Cardiac ventricle fibroblast (primary cell): ENCODE measurements around the gene MOB3B. TPM values are rescaled to one million over a fixed set of nuclear protein-coding genes. Genes with fewer than 3 reads are reported as not detected.

Source experiments
- total RNA-seq: library from RNA; depleted of rRNA; stranded (reverse); fragments of >200 nt; gene quantifications from 2 replicates; pipeline ENCODE4 v1.2.3, GENCODE V29; 2015

MOB3B gene
- 0.06 and 0.15 TPM in 2 replicates for total RNA-seq

DNA sequence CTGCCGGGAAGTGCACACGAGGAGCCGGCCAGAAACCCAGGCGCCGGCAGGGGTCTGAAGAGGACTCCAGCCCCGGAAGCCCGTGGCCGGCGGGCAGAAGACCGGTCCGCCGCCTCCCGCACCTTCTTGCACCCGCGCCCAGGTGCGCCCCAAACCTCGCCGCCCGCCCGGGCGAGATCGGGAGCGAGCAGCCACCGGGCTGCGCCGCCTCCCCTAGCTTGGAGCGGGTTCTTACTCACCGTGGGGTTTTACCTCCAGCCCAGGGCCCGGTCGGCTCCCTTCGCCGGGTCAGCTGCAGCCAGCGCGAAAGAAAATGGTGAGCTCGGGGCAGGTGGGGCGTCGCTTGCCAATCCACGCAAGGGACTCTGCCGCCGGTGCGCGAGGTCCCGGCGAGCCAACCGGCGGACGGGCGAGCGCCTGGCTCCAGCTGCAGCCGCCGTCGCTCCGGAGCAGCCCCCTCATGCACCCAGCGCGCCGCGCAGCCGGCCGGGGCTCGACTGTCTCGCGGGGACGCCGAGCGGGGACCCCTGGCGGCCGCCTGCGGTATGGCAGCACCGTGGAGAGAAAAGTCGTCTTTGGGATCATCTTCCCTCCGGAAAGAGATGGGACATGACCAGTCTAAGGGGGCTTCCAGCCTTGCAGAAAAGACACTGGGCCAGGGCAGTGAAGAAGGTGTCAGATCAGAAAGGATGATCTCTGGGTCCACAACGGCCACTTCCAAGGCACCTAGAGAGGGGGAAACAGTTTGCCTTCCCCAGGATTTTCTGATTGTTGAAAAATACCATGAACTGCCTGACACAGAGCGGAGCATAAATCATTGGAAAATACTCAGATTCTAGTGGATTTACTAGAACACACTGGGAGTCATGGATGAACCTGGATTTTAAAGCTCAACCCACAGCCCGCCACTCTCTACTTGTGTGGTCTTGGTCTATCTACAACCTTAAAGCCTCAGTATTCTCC lies at the start of gene MOB3B:
Gene MOB3B, minus strand, starts transcription at position 499 of the 963 bp plus-strand sequence. CDS start 74,264 bp downstream, outside the sequence.

DNA sequence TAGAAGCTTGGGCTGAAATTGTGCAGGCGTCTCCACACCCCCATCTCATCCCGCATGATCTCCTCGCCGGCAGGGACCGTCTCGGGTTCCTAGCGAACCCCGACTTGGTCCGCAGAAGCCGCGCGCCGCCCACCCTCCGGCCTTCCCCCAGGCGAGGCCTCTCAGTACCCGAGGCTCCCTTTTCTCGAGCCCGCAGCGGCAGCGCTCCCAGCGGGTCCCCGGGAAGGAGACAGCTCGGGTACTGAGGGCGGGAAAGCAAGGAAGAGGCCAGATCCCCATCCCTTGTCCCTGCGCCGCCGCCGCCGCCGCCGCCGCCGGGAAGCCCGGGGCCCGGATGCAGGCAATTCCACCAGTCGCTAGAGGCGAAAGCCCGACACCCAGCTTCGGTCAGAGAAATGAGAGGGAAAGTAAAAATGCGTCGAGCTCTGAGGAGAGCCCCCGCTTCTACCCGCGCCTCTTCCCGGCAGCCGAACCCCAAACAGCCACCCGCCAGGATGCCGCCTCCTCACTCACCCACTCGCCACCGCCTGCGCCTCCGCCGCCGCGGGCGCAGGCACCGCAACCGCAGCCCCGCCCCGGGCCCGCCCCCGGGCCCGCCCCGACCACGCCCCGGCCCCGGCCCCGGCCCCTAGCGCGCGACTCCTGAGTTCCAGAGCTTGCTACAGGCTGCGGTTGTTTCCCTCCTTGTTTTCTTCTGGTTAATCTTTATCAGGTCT lies 43.5 kb upstream of the MOB3B start, which contains the start of gene C9orf72:
Gene C9orf72, minus strand, starts transcription at position 564 of the 716 bp plus-strand sequence. CDS start 6,361 bp downstream, outside the sequence.

DNA sequence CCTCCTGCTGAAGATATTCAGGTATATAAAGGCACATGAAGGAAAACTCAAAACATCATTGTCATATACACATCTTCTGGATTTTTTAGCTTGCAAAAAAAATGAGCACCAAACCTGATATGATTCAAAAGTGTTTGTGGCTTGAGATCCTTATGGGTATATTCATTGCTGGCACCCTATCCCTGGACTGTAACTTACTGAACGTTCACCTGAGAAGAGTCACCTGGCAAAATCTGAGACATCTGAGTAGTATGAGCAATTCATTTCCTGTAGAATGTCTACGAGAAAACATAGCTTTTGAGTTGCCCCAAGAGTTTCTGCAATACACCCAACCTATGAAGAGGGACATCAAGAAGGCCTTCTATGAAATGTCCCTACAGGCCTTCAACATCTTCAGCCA lies 5.4 kb downstream of the MOB3B start, which contains the start of gene IFNK:
Gene IFNK, plus strand, starts transcription at position 55 of the 400 bp plus-strand sequence. Its CDS starts 47 bp downstream, at position 102.

DNA sequence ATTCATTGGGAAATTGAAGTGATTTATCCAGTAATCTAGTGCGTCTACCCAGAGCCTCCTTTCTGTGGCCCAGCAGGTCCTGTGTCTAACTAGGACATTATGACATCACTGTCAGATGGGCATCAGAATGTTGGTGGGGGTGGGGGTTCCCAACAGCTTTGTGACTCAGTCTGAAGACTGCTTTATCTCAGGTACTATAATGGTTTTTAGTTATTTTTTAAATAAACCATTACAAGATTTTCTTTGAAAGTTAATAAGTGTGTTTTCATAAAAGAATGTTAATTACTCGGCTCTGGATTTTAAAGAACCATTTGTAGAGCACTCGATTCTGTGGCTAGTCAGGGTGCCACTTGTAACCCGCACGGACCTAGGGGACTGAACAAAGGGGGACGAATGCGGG lies 232.6 kb downstream of the MOB3B start, which contains the start of gene EQTN:
Gene EQTN, minus strand, starts transcription at position 101 of the 400 bp plus-strand sequence. Its CDS starts 95 bp downstream, at position 6.

Other genes starting within 250 kb of the MOB3B start
- gene EQTN, start 232.7 kb downstream of the MOB3B start, total RNA-seq, result not detected in 2 replicates
- not detected in 2 replicates for gene IFNK, start 5.5 kb downstream of the MOB3B start, total RNA-seq
- 2.4 and 2.5 TPM in 2 replicates for gene C9orf72, start 43.7 kb upstream of the MOB3B start, total RNA-seq